ENCODE data around the gene FECH. TPM values are rescaled to one million over a fixed set of nuclear protein-coding genes. Genes with fewer than 3 reads are reported as not detected.

FECH gene
- total RNA-seq, 6 experiments from 2014 or later = 30.1 to 73.9 (median 38.7) TPM

DNA sequence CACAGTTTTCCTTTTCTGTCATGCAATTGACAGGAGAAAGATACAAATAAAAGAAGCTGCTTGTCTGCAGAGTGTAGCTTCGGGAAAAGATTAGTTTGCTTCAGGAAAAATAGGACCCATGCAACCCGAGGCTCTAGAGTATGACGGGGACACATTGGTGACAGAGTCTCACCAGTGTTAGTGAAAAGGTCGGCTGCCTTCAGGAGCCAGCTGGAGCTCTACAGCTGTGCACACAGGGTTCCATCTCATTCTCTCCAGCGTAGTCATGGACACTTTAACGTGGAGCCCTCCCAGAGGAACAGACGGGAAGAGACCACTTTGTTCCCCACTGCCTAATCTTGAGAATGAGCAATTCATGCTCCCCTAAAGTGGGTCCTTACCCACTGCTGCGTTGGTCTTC lies 42.9 kb downstream of the FECH start:
- Histone ChIP-seq H3K4me3 (no peak overlapping the region), H3K27ac (no peak overlapping the region), H3K4me1 (peaks cover 0 to 16% (median 0%) of the 10 kb centered on the region in 4 donors), H3K9me3 (no peaks in the 10 kb centered on the region), H3K36me3 (no peaks in the 10 kb centered on the region), H3K27me3 (no peaks in the 10 kb centered on the region)
- 83% methylated on average over 2 of the region's 8 CpGs for WGBS (ENCODE audit: insufficient coverage, low coverage, low lambda C conversion rate, missing lambda C conversion rate)
- intact Hi-C loops (cut with DNase I) = no loop called here
- DNase-seq (no peak), ATAC-seq (no peak)
- TF ChIP-seq CTCF (IDR thresholded peaks at IDR 0.05) (no peak), POLR2A (IDR thresholded peaks at IDR 0.05) (no peak)

GRCh38 chr18:57542812-57543427 lies 43.6 kb downstream of the FECH start:
- H3K27me3 ChIP-seq = no peaks in the 10 kb centered on the region
- no peak for DNase-seq
- H3K4me1 ChIP-seq = peaks cover 0 to 18% (median 0%) of the 10 kb centered on the region in 4 donors
- intact Hi-C loops (cut with DNase I) = no loop called here
- no peak overlapping the region for H3K27ac ChIP-seq
- no peaks in the 10 kb centered on the region for H3K9me3 ChIP-seq
- 82% methylated on average over 14 of the region's 17 CpGs for WGBS (ENCODE audit: insufficient coverage, low coverage, low lambda C conversion rate, missing lambda C conversion rate)
- H3K4me3 ChIP-seq = no peak overlapping the region
- no peak for ATAC-seq
- TF ChIP-seq CTCF (IDR thresholded peaks at IDR 0.05) = no peak
- TF ChIP-seq POLR2A (IDR thresholded peaks at IDR 0.05) = no peak
- H3K36me3 ChIP-seq = no peaks in the 10 kb centered on the region

- H3K9me3 ChIP-seq = no peaks in the 10 kb centered on the region
- no peak overlapping the region for H3K4me3 ChIP-seq
- no peaks in the 10 kb centered on the region for H3K36me3 ChIP-seq
- TF ChIP-seq POLR2A (IDR thresholded peaks at IDR 0.05) (no peak), CTCF (IDR thresholded peaks at IDR 0.05) (no peak)
- no peak for ATAC-seq
- WGBS (ENCODE audit: insufficient coverage, low coverage, low lambda C conversion rate, missing lambda C conversion rate) = 58% methylated on average over 4 of the region's 4 CpGs
- intact Hi-C loops (cut with DNase I) = no loop called here
- peaks cover 0 to 18% (median 0%) of the 10 kb centered on the region in 4 donors for H3K4me1 ChIP-seq
- H3K27ac ChIP-seq = no peak overlapping the region
- H3K27me3 ChIP-seq = no peaks in the 10 kb centered on the region
- no peak for DNase-seq
Observed at GRCh38 chr18:57542126-57542525, 44.4 kb downstream of the FECH start.

DNA sequence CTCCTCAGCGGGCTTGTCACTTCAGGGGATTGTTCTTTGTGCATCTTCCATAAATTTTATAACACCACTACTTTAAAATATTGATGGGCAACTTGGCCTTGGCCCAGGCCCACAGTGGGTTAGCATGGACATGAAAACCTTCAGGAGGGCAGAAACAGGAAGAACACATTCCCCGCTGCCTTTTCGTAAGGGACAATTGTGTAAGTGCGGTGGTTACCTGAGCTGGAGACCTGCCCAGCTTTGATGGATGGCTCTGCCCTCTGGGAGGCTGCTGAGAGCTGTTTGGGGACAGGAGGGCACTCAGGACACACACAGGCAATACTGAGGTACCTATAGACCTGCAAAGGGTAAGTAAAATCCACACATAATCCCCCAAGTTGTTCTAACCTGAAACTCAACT lies 46.8 kb downstream of the FECH start:
- ATAC-seq = peak; percentile 79 to 92 (median 90)
- no peak overlapping the region for H3K27ac ChIP-seq
- DNase-seq = peak; percentile 55 to 78 (median 74)
- H3K9me3 ChIP-seq = no peaks in the 10 kb centered on the region
- TF ChIP-seq POLR2A (IDR thresholded peaks at IDR 0.05) (no peak), CTCF (IDR thresholded peaks at IDR 0.05) (no peak)
- WGBS (ENCODE audit: insufficient coverage, low coverage, low lambda C conversion rate, missing lambda C conversion rate) = 45% methylated on average over 3 of the region's 4 CpGs
- H3K4me3 ChIP-seq = no peak overlapping the region
- peaks cover 0 to 19% (median under 1%) of the 10 kb centered on the region in 4 donors for H3K4me1 ChIP-seq
- intact Hi-C loops (cut with DNase I) = no loop called here
- H3K27me3 ChIP-seq = no peaks in the 10 kb centered on the region
- no peaks in the 10 kb centered on the region for H3K36me3 ChIP-seq

Measured in right lobe of liver (tissue), 6 donors.